Measurements from ENCODE around the gene SRPRB. TPM values are rescaled to one million over a fixed set of nuclear protein-coding genes. Genes with fewer than 3 reads are reported as not detected.
A peak's percentile ranks its signal among the peaks of the same experiment; 100 is the strongest.

SRPRB gene
- total and polyA plus RNA-seq, 9 of the 15 experiments (the other 6 are each of a cell fraction or from before 2014, with no cell fraction given), result 29.5 to 66.0 (median 41.4) TPM

- TF ChIP-seq REST (IDR thresholded peaks at IDR 0.05; ENCODE audit: borderline replicate concordance) (no peak), REST (CRISPR knock-in tag; IDR thresholded peaks at IDR 0.05; ENCODE audit: low read depth) (no peak), SETDB1 (IDR thresholded peaks at IDR 0.05; ENCODE audit: low read length) (no peak), FOXP1 (CRISPR knock-in tag; IDR thresholded peaks at IDR 0.05) (no peak), RFX7 (CRISPR knock-in tag; IDR thresholded peaks at IDR 0.05) (no peak), VEZF1 (CRISPR knock-in tag; IDR thresholded peaks at IDR 0.05) (peak; percentile 42; the same call in 1 of the 2 replicates), GTF2F1 (IDR thresholded peaks at IDR 0.05; ENCODE audit: low read depth, low read length) (no peak), ARID4B (CRISPR knock-in tag; IDR thresholded peaks at IDR 0.05) (no peak), KLF6 (CRISPR knock-in tag; IDR thresholded peaks at IDR 0.05; ENCODE audit: borderline replicate concordance) (no peak), JUN (IDR thresholded peaks at IDR 0.05; ENCODE audit: borderline replicate concordance, low read depth, low read length) (no peak), JUN (CRISPR knock-in tag; IDR thresholded peaks at IDR 0.05; ENCODE audit: borderline replicate concordance) (no peak), GABPB2 (CRISPR knock-in tag; conservative IDR thresholded peaks at IDR 0.05) (no peak)
Observed at GRCh38 chr3:133851266-133851906, 45.8 kb downstream of the SRPRB start (continued).
